ENCODE data around the gene CYP2B6.

CYP2B6 gene

GRCh38 chr19:41027273-41027967, 36.3 kb downstream of the CYP2B6 start:
- no peak overlapping the region for H3K4me3 ChIP-seq (ENCODE audit: low read depth in 1 of 2, low read length in 2 of 2)

GRCh38 chr19:41029524-41030432, 38.7 kb downstream of the CYP2B6 start:
- no peak overlapping the region for H3K9ac ChIP-seq (ENCODE audit: low read depth, low read length)
- H3K4me3 ChIP-seq (ENCODE audit: low read depth in 1 of 2, low read length in 2 of 2): no peak overlapping the region
- no peak overlapping the region for H2AFZ ChIP-seq (ENCODE audit: low read depth, low read length)
- H4K20me1 ChIP-seq (ENCODE audit: insufficient read depth, low read length): no peaks in the 10 kb centered on the region; the same call in 1 of the 2 replicates
- H3K27me3 ChIP-seq (ENCODE audit: insufficient read depth, low read length, poor library complexity): peaks cover 3% of the 10 kb centered on the region
- H3K27ac ChIP-seq (ENCODE audit: low read length): no peak overlapping the region
- ATAC-seq (ENCODE audit: insufficient read depth, low read depth): no peak
- H3K4me2 ChIP-seq (ENCODE audit: insufficient read depth, low read length): no peak overlapping the region
- no peaks in the 10 kb centered on the region for H3K36me3 ChIP-seq (ENCODE audit: insufficient read depth, low read length)
- no peaks in the 10 kb centered on the region for H3K9me3 ChIP-seq (ENCODE audit: insufficient read depth, low read length, severe bottlenecking)
- H3K4me1 ChIP-seq (ENCODE audit: insufficient read depth, low read length): no peaks in the 10 kb centered on the region
- no peak for DNase-seq
- no peaks in the 10 kb centered on the region for H3K79me2 ChIP-seq (ENCODE audit: insufficient read depth, low read length)
- TF ChIP-seq CTCF (IDR thresholded peaks at IDR 0.05; ENCODE audit: borderline replicate concordance, extremely low read depth, low read length, poor library complexity, severe bottlenecking) (no peak), EZH2 (IDR thresholded peaks at IDR 0.05; ENCODE audit: borderline replicate concordance, low read depth, low read length, severe bottlenecking) (no peak)

More at GRCh38 chr19:41027273-41027967, 36.3 kb downstream of the CYP2B6 start:
- peaks cover 3% of the 10 kb centered on the region for H3K27me3 ChIP-seq (ENCODE audit: insufficient read depth, low read length, poor library complexity)
- H3K27ac ChIP-seq (ENCODE audit: low read length): no peak overlapping the region
- H3K4me1 ChIP-seq (ENCODE audit: insufficient read depth, low read length): no peaks in the 10 kb centered on the region
- no peaks in the 10 kb centered on the region for H3K79me2 ChIP-seq (ENCODE audit: insufficient read depth, low read length)
- H2AFZ ChIP-seq (ENCODE audit: low read depth, low read length): no peak overlapping the region
- H3K9me3 ChIP-seq (ENCODE audit: insufficient read depth, low read length, severe bottlenecking): no peaks in the 10 kb centered on the region
- TF ChIP-seq EZH2 (IDR thresholded peaks at IDR 0.05; ENCODE audit: borderline replicate concordance, low read depth, low read length, severe bottlenecking) (no peak), CTCF (IDR thresholded peaks at IDR 0.05; ENCODE audit: borderline replicate concordance, extremely low read depth, low read length, poor library complexity, severe bottlenecking) (no peak)
- no peaks in the 10 kb centered on the region; the same call in 1 of the 2 replicates for H4K20me1 ChIP-seq (ENCODE audit: insufficient read depth, low read length)
- H3K4me2 ChIP-seq (ENCODE audit: insufficient read depth, low read length): no peak overlapping the region
- ATAC-seq (ENCODE audit: insufficient read depth, low read depth) (no peak), DNase-seq (no peak)
- no peak overlapping the region for H3K9ac ChIP-seq (ENCODE audit: low read depth, low read length)
- no peaks in the 10 kb centered on the region for H3K36me3 ChIP-seq (ENCODE audit: insufficient read depth, low read length)

- Histone ChIP-seq H3K79me2 (ENCODE audit: insufficient read depth, low read length) (no peaks in the 10 kb centered on the region), H4K20me1 (ENCODE audit: insufficient read depth, low read length) (no peaks in the 10 kb centered on the region; the same call in 1 of the 2 replicates), H3K27ac (ENCODE audit: low read length) (no peak overlapping the region), H3K9me3 (ENCODE audit: insufficient read depth, low read length, severe bottlenecking) (no peaks in the 10 kb centered on the region), H3K4me2 (ENCODE audit: insufficient read depth, low read length) (no peak overlapping the region), H3K27me3 (ENCODE audit: insufficient read depth, low read length, poor library complexity) (peaks cover 3% of the 10 kb centered on the region), H3K4me3 (ENCODE audit: low read depth in 1 of 2, low read length in 2 of 2) (no peak overlapping the region), H3K9ac (ENCODE audit: low read depth, low read length) (no peak overlapping the region), H3K4me1 (ENCODE audit: insufficient read depth, low read length) (no peaks in the 10 kb centered on the region), H3K36me3 (ENCODE audit: insufficient read depth, low read length) (no peaks in the 10 kb centered on the region), H2AFZ (ENCODE audit: low read depth, low read length) (no peak overlapping the region)
- DNase-seq (no peak), ATAC-seq (ENCODE audit: insufficient read depth, low read depth) (no peak)
- no peak for TF ChIP-seq CTCF (IDR thresholded peaks at IDR 0.05; ENCODE audit: borderline replicate concordance, extremely low read depth, low read length, poor library complexity, severe bottlenecking)
- no peak for TF ChIP-seq EZH2 (IDR thresholded peaks at IDR 0.05; ENCODE audit: borderline replicate concordance, low read depth, low read length, severe bottlenecking)
Measured at GRCh38 chr19:41030651-41031050, 39.6 kb downstream of the CYP2B6 start.
